Measurements from ENCODE around the gene AKAP12.

DNA sequence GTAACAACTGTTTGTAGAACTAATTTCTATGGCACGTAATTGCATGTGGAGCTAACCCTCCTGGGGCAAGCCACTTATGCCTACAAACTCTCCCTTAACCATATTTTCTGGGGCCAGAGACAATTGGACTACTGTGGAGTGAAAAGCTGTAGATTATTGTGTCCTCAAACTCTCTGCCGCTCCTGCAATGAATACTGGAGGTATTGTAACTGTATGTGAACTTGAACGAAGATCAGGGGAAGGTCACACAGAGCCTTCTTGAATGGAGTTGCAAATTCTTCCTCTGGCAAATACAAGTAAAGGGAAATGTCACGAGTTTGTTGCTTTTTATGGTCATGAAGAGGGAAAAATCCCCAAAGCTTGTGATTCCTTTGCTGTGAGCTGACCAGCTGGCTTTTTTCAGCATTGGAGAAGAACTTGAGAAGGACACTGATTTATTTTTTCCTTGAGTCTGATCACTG is 18.2 kb downstream of the AKAP12 start:
- TF ChIP-seq, protein P1, sequence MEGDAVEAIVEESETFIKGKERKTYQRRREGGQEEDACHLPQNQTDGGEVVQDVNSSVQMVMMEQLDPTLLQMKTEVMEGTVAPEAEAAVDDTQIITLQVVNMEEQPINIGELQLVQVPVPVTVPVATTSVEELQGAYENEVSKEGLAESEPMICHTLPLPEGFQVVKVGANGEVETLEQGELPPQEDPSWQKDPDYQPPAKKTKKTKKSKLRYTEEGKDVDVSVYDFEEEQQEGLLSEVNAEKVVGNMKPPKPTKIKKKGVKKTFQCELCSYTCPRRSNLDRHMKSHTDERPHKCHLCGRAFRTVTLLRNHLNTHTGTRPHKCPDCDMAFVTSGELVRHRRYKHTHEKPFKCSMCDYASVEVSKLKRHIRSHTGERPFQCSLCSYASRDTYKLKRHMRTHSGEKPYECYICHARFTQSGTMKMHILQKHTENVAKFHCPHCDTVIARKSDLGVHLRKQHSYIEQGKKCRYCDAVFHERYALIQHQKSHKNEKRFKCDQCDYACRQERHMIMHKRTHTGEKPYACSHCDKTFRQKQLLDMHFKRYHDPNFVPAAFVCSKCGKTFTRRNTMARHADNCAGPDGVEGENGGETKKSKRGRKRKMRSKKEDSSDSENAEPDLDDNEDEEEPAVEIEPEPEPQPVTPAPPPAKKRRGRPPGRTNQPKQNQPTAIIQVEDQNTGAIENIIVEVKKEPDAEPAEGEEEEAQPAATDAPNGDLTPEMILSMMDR (conservative IDR thresholded peaks at IDR 0.05; ENCODE audit: low read depth, low read length) = no peak
- TF ChIP-seq EZH2 (IDR thresholded peaks at IDR 0.05; ENCODE audit: low read length, unreplicated experiment) = no peak
- no peak for TF ChIP-seq EZH2phosphoT487 (IDR thresholded peaks at IDR 0.05; ENCODE audit: borderline replicate concordance, low read length)

All from PC-3 (cell line).